Stimulated activated CD8-positive, alpha-beta memory T cell treated with anti-CD3 and anti-CD28 coated beads, Interleukin-7, amount 100 ng/mL, for 1 hour (primary cell): ENCODE data around the gene STOX2.

Experiments
- DNase-seq, 2 donors: peaks; one replicate each; pipeline ENCODE4 v3.0.0-alpha.2; 2020; ENCODE audit warnings: low read depth in 2 of 2

STOX2 gene

GRCh38 chr4:184067931-184068554 lies 162.9 kb downstream of the STOX2 start:
- DNase-seq, result no peak
